T-helper 22 cell (primary cell): ENCODE data around the gene ATP5F1C.
"Not testable (repeated sequence)": the region's sequence is repeated elsewhere in the genome, so short reads cannot be mapped to it uniquely, and the experiment has no call there.

Experiments used
- DNase-seq: peaks from one replicate; pipeline ENCODE4 v3.0.0-alpha.2; 2020; ENCODE audit warnings: low read depth

Gene ATP5F1C

DNA sequence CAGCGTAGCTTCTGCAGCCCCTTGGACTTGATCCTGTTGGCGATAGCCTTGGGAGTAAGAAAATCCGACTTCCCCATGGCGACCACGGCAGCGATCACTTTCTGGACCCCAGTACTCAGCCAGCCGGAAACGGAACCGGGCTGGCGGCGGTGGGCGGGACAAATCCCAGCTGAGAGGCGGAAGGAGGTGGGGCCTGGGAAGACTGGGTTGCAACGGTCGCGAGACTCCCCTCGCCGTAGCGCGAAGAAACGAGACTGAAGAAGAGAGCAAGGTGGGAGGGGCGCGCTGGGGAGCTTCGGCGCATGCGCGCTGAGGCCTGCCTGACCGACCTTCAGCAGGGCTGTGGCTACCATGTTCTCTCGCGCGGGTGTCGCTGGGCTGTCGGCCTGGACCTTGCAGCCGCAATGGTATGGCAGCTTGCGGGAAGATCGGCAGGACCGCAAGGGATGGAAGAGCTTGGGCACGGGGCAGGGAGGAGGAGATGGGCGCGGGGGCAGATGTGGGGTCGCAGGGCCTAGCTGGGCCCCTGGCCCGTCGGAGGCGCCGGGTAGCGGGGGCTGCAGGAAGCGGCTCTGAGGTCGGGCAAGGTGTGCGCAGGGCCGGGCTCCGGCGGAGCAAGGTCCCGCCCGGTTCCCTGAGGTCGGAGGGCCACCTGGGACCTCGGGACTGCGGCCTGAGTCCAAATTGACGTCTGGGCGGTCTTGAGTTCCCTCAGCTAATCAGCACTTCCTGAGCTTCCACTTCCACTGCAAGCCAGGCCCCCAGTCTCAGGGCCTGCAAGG is at the start of gene ATP5F1C, which contains the start of gene KIN:
ATP5F1C (plus strand) TSS at position 321 of the 782 bp plus-strand sequence; CDS start at position 352, 31 bp downstream.
KIN (minus strand) TSS at position 137 of the 782 bp plus-strand sequence; CDS start at position 77, 60 bp downstream.
- peak; percentile 94 for DNase-seq

- no peak for DNase-seq
These were observed 49.2 kb upstream of the ATP5F1C start for GRCh38 chr10:7738536-7739407.

DNA sequence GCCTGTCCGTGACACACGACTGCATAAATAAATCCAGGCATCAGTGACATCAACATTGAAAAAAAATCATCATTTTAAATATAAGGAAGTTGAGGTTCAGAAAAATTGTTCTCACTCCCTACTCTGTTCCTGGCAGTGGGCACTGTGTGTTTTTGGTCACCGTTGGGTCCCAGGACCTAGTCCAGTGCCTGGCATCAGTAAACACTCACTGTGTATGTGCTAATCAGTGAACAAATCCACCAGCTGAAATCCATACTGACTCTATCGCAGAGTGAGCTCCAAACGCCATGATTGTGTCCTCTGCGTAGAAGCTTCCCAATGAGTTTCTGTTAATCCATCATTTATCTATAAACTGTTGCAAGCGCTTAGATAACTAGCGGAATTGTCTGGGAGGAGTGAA is 43.7 kb upstream of the ATP5F1C start:
- DNase-seq = no peak

- not testable (repeated sequence) for DNase-seq
These were observed 39.3 kb upstream of the ATP5F1C start for GRCh38 chr10:7748637-7749036.

- DNase-seq = no peak
These were observed 37.8 kb upstream of the ATP5F1C start for GRCh38 chr10:7750222-7750621.

DNA sequence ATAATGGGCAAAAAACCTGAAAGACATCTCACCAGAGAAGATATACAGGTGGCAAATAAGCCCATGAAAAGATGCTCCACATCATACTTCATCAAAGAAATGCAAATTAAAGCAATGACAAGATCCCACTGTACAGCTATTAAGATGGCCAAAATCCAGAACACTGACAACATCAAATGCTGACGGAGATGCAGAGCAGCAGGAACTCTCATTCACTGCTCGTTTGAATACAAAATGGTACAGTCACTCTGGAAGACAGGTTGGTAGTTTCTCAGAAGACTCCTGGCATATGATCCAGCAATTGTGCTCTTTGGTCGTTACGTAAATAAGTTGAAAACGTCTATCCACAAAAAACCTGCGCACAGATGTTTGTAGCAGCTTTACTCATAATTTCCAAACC is 35.7 kb upstream of the ATP5F1C start:
- no peak for DNase-seq

DNA sequence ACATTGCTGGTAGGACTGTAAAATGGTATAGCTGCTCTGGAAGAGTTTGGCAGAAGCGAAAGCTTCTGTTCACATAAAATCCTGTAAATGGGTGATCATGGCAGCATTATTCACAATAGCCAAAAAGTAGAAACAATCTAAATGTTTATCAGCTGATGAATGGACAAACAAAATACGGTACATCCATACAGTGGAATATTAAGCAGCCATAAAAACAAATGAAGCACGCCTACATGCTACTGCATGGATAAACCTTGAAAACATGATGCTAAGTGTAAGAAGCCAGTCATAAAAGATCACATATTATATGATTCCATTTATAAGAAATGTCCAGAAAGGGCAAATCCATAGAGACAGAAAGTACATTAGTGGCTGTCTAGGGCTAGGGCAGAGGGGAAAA is 32.9 kb upstream of the ATP5F1C start:
- no peak for DNase-seq

DNA sequence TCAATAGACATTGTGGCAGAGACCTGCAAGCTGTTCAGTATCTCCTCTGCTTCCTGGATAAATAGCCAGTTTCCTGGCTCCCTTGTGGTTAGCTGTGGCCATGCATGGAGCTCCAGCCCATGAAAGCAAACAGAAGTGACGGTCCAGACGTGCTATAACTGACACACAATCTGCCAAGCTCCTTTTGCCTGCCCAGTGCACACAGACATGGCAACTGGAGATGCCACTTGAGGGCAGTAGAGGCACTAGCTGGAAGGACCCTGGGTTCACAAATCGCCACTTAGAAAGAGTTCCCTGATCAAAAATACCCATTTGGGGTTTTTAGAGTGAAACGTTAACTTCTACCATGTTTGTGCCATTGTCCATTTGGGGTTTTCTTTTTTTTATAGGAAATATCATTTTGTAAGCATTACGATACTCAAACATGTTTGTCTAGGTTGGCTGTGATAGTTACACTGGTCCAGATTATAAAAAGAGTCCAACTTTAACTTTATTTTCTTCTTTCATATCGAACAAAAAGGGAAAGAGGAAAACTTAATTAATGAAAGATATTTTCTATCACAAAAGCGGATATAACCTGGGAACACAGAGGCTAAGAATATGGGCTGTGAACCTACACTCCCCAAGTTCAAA is 31.5 kb upstream of the ATP5F1C start:
- no peak for DNase-seq

- DNase-seq = no peak
These were observed 24.0 kb upstream of the ATP5F1C start for GRCh38 chr10:7763929-7764328.

GRCh38 chr10:7766241-7766640 is 21.7 kb upstream of the ATP5F1C start:
- no peak for DNase-seq

- DNase-seq = no peak
These were observed 20.8 kb upstream of the ATP5F1C start for GRCh38 chr10:7767209-7767608.

- DNase-seq = no peak
These were observed 19.6 kb upstream of the ATP5F1C start for GRCh38 chr10:7768417-7768816.

DNA sequence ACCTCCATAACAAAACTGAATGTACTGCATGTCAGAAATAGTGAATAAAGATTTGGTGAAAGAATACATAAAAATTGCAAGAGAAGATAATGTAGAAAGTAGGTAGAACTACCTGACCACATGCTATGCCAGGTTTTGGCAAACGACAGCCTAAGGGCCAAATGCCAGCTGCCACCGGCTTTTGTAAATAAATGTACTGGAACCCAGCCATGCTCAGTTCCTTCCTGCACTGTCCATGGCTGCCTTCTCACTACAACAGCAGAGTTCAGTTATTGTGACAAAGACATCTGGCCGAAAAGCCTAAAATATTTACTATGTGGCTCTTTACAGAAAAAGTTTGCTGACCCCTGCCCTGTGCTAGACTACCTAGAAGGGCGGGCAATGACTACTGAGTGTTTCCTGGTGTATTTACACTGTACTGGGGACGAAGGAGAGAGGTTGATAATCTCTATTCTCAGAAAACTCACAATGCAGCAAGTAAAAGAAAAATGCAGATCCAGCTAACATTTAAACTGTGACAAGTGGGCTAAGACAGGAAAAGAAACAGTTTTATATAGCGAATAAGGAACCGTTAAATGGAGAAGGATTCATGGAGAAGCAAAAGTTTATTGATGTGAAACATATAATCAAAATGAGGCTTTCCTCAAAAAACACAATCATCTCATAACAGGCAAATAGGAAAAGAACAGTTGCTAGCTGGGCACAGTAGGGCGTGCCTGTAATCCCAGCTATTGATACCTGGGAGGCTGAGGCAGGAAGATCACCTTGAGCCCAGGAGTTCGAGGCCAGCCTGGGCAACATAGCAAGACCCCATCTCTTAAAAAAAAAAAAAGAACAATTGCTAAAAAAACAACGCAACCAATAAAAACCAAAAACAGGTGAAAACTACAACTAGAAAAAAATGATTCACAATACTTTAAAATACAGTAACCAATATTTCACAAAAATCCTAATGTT is 13.9 kb upstream of the ATP5F1C start:
- DNase-seq = no peak

DNA sequence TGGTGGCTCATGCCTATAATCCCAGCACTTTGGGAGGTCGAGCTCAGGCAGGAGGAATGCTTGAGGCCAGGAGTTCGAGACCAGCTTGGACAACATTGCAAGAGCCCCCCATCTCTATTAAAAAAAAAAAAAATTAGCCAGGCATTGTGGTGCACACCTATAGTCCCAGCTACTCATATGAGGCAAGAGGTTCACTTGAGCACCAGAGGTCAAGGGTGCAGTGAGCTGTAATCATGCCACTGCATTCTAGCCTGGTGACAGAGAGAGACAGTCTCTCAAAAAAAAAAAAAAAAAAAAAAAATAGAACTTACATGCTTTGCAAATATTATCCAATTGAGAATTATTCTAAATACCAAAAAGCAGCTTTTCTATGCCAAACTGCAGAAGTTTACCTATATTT is 11.2 kb upstream of the ATP5F1C start:
- DNase-seq = no peak

DNA sequence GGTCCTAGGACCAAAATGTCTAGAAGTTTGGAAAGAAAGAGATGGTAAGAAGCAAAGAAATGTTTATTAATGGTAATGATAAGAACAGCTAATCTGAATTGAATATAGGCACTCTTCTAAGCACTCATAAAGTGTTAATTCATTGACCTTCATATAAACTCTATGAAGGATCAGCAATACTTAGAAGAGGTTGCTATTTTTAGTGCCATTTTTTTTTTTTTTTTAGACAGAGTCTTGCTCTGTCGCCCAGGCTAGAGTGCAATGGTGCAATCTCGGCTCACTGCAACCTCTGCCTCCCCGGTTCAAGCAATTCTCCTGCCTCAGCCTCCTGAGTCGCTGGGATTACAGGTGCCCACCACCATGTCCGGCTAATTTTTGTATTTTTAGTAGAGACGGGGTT is 5.8 kb upstream of the ATP5F1C start:
- DNase-seq = not testable (repeated sequence)

- no peak for DNase-seq
These were observed 1.5 kb upstream of the ATP5F1C start for GRCh38 chr10:7786430-7786829.

GRCh38 chr10:7787150-7787856 is 674 bp upstream of the ATP5F1C start:
- peak; percentile 1 for DNase-seq

- DNase-seq = no peak
These were observed 786 bp downstream of the ATP5F1C start for GRCh38 chr10:7788639-7789286.

DNA sequence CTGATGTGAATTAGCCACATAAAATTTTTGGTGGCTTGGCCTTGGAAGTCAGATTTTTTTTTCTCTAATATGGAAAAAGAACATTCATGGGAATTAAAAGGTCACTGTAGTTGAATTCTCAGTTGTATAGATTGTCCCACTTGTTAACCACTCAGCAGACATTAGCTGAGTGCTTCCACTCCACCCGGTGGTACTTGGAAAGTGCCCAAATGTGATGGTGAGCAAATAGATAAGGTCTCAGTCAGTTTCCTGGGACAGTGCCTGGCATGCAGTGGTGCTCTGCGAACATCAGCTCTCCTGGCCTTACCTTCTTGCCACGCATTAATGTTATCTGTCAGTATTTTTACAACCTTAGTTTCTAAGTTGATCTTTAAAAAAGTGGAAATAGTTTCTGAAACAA is 1.4 kb downstream of the ATP5F1C start:
- DNase-seq = no peak

- no peak for DNase-seq
These were observed 4.6 kb downstream of the ATP5F1C start for GRCh38 chr10:7792541-7792940.
